ENCODE results near the gene ALDH1A2.
"Not testable (repeated sequence)": the region's sequence is repeated elsewhere in the genome, so short reads cannot be mapped to it uniquely, and the experiment has no call there.

Gene ALDH1A2

DNA sequence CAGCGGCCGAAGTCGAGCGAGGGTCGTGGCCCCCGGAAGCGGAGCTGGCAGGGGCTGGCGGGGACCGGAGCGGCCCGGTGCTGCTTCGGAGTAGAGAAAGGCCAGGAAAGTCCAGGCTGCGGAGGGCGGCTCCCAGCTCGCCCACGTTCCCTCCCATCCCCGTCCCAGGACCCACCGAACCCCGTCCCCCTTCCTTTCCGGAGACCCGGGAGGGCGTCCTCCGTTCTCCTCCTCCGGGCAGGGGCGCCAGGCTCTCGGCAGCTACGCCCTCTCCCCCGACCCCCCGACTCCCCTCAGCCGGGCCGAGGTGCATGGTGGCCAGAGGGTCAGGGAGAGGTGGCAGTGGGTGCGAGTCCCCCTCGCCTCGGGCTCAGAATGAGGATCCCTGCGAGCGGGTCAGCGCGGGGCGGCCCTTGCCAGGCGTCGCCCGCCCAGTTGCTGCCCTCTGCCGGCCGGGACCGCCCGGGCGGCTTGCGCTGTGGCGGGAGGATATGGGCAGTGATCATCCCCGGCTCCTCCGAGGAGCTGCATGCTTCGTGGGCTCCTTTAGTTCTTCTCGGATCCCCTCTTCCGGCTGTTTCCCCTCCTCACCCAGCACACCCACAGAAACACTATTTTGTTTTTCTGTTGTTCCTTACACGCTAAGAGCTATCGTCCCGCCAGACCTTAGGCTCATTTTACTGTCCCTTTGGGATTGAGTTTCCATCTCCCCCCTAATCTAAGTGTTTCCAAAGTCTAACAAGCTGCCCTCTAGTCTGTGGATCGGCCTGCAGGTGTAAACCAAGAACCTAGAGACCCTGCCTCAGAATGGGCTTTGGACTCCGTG lies 744 bp upstream of the ALDH1A2 start:
- DNase-seq, result peak in 1 of 2 donors; percentile 18

DNA sequence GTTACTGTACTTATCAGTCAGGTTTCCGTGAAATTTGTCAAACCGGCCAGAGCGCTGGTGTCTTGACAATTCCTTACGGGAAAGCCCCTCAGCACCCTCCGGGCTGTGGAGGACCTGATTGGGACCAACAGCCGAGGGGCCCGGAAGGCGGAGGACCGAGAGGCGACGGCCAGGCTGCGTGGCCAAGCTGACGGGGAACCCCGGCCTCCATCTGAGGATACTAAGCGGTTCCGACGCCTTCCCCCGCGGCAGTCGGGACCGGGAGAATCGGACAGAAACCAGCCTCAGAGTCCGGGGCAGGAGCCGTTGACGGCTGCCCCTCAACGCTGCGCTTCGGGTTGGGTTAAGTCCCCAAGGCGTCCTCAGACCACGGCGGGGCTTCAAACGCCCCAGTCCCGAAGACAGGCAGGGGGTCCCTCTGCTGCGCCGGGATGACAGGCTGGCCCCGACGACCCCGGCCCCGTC lies 499 bp downstream of the ALDH1A2 start:
- DNase-seq, result no peak

DNA sequence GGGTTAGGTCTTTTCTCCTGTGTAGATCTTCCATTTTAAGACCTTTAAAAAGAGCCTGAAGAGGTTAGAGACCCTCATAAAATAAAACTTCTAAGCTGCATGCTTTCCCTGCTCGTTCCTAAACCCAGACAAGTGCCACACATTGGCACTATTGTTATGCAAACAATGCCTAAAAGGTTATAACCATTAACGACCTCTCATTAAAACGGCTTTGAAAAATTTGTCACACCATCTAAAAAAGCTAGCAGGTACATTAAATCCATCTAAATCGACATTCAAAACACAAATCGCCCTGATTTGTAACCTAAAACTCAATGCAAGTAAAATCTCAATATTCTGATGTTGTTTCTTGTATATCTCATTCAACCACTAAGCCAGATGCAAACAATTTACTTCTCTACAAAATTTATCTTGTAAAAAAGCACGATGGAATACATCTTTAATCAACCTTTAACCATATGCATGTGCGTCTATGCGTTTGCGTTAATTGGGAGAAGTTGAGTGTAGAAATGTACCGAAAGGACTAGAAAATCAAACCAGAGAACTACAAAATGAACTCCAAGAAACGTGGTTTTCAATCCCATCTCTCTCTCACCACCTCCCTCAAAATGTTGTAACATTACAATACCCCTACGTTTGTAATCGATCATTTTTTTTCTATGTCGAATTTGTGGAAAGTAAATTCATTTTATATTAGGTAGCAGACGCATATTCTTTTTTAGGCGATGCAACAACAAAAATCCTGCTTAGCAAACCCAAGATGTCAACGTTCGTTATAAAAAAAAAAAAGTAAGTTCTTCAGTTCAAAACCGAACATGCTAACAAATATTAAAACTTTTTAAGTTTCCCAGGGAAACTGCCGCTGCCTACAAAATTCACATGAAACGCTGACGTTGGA lies 1.2 kb downstream of the ALDH1A2 start:
- no peak for DNase-seq

DNA sequence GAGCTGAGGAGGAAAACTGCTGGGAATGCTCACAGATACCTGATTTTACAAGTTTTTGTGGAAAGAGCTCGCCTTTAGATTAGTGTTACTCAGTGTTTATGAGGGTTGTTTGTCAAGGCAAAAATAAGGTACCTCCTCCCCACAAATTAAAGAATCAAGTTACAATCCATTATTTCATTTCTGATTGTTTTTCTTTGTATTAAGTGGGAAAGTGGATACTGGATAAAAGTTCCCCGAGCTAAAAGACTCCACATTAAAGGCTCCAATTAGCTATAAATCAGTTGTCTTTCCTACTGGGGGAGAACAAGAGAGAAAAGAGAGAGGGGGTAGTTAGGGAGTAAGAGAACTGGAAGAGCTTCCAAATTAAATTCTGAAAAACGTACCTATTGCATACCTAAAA lies 1.9 kb downstream of the ALDH1A2 start:
- DNase-seq, result no peak

DNA sequence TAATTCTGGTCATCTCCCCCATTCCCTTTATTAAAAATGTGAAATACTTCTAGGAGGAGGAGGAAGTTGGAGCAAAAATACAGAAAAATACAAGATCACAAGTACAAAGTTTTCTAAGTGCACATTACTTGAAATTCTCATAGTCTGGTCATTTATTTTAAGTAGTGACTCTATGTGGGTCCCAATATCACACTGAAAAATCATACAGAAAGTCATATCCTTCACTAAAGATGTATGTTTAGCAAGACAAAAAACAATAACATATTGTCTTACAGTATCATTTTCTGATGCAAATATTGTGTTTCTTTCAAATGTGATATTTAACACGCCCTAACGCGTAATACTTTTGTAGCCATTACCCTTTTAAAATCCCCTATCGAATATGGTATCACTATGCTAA lies 2.5 kb downstream of the ALDH1A2 start:
- no peak for DNase-seq

DNA sequence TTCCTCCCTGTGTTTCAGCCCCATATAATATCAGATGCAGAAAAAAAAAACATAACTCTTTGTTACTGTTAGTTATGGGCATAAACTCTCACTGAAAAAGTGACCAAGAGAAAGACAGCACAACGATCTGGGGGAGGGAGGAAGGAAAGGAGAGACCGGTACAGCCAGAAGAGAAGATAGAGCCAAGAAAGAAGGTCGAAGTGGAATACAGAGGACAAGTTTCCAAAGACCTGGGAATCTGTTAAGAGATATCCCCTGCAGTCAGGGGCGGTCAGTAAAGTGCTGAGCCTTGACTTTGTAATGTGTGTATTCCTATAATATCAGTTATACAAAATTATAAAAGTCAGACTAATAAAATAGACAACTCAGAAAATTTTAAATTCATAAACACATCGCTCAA lies 3.3 kb downstream of the ALDH1A2 start:
- DNase-seq, result no peak

DNA sequence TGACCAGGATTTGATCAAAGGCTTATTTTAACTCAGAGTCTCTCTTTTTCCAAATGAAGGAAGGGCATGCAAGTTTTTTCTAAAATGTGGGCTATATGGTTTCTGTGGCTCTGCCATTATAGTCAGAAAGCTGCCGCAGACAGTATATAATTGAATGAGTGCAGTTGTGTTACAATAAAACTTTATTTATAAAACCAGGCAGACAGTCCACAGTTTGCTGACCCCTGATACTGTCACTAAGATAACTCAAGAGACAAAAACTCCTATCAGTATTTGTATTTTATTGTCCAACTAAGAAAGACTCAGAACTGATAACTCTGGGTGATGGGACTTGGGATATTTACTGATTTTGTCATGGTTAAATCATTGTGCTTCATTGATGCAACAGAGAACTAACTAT lies 4.9 kb downstream of the ALDH1A2 start:
- no peak for DNase-seq

DNA sequence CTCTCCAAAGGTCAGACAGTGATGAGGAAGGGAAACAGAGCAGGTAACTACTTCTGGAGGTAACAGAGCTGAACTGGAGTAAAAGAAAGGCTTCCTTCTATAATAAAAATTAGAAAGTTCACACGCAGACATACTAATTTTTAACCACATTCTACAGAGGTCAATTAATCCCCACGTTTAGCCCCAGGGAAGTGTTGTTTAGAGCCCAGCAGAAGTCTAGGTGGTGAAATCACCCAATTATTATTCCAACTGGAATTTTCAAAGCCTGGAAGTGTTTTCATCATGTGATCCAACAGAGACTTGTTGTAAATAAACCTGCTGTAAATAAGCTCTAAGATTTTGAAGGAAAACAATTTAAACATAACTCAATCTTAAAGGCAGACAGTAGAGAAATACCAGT lies 6.8 kb downstream of the ALDH1A2 start:
- DNase-seq, result no peak

DNA sequence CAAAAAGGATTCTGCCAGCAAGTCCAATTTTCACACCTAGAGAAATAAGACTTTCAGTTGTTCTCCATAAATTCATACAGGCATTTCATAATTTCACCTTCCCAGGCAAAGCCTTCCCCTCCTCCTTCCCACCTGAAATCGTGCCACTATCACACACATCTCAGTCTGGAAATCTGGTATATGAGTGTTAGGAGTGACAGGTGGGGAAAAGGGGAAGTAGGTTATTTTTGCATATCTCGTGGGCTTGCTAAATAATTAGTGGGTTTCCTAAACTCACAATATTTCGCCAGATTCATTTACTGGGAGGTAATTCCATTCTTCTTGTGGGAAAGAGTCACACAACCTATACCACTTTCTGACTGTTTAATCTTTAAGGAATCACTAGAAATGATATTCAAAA lies 7.4 kb downstream of the ALDH1A2 start:
- no peak for DNase-seq

DNA sequence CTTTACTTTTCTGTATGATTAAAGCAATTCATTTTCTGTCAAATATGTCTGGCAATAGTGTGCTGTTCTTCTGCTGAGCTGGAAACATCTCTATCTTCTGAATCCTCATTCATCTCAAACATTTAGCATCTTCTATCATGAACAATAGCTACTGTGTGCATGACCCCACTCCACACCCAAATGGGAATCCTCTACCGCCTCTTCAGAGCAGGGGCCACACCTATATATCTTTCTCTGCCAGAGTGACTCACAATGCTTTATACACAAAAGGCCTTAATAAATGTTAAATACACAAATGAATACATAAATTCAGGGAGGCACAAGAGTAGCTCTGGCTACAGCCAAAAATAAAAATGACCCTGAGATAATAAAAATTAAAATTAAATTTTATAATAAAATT lies 8.0 kb downstream of the ALDH1A2 start:
- DNase-seq, result no peak

DNA sequence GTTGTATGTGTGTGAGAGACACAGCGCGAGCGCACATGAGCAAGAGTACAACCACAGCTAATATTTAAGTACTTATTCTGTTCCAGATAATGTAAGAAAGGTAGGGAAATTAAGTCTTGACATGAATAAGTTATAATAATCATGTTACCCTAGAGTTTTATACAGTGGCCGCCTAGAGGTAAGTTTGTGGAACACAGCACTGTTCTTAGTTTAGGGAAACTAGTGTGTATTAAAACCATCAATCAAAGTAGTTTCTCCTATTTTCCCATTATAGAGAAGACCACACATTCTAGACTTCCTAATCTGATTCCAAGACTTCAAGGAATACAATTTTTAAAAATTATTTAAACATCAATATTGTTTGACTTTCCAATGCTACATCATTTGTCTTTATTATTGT lies 9.5 kb downstream of the ALDH1A2 start:
- no peak for DNase-seq

DNA sequence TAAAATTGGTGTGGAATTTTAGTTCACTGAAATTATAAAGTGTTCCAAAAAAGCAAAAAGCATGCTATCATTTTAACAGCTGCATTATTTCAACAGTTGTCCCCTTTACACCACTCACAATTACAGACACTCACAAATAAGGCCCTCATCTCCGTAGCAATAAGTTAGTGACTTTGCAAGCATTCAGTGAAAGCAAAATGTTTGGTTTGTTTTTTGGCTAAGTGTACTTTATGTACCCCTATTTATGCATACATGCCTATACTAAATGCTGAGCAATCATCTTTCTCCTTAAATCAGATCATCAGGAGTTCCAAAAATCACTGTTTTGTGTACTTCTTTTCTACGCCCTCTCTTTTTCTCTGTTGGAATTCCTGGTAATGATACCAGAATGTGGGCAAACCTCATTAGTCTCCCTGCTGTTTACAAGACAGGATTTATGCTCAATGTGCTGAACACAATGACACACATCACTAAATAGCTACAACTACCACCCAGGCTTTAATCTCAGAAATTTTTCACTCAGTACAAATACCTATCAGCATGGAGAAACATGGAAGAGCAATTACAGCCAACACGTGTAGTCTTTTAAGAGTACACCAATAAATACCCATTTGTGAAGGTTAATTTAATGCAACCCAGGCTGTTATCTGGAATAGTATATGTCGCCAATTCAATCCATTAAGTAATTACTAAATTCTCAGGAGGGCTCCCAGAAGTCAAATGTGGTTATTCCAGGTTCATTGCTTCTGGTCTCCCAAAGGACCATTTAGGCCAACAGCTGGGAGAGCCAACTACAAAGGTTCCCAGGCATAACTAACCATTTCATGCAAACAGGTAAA lies 12.0 kb downstream of the ALDH1A2 start:
- DNase-seq, result no peak

DNA sequence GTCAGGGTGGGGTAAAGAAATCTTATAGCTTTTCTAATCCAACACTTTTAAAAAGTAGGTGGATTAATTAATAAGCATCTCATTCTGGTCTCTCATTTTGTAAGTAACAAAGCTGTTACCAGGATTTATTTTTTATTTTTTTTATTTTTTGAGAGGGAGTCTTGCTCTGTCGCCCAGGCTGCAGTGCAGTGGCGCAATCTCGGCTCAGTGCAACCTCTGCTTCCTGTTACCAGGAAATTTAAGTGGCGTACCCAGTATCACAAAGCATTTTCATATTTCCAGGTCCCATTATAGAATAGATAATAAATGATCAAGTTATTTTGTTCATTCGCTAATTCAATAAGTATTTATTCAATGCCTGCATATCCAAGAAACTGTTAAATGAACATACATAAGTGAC lies 13.2 kb downstream of the ALDH1A2 start:
- DNase-seq, result no peak

DNA sequence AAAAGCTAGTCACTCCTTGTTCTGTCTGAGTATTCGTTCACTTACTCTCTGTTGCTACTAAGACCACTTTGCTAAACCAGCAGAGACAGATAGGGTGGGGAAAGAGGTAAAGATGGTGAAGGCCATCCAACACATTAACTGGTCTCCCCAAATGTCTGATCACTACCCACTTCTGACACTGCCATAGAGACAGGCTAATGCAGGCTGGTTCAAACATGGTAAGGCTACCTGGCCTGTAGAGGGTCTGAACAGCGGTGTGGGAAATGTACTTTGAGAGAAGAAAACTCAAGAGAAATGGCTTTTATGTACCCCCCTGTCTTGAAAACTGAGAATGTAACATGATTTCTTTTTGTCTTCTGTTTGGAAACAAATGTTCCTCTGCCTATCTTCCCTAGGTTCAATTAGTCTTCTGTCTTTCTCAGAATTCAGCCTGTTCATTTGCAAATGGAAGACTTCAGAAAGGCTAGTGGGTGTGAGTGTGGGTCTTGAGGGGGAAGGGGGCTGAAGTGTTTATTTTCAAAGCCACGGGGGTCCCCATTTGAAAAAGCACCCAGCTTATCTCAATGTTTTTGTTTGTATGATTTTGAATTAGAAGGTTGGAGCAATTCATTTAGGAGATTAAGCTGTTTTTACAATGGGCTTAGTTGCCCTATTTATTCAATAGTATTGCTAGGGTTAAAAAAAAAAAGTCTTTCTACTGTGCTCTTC lies 15.8 kb downstream of the ALDH1A2 start:
- DNase-seq, result no peak

DNA sequence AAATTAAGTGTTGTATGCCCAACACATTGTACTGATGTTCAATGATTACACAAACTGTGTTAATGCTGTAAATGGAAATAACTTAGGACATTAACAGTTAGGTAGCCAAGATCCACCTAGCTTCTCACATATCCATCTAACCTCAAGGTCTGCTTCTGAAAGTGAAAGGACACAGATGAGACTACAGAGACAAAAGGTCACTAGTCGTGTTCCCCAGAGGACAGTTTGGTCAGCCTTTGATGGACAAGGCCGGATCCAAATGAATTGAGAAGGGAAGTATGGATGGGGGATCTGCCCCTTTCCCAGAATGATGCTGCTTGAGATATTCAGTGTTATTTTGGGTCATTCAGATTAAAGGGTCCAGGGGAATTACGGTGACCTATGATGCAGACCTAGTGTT lies 17.2 kb downstream of the ALDH1A2 start:
- DNase-seq, result no peak

DNA sequence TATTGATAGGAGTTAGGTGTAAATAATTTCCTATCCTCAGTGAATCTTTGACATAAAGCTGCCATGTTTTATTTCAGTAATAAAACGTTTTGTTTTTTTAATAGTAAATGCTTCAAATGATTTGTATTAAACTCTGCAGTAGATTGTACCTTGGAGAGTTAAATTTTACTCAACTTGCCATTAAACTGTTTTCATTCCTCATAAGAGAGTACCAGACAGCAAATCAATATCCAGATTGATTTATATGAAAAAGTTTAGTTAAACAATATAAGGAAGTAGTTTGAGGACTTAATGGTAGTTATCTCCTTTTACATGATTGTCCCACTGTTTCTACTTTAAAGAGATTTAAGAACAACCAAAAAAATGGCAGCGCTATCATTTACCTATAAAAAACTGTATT lies 18.4 kb downstream of the ALDH1A2 start:
- no peak for DNase-seq

DNA sequence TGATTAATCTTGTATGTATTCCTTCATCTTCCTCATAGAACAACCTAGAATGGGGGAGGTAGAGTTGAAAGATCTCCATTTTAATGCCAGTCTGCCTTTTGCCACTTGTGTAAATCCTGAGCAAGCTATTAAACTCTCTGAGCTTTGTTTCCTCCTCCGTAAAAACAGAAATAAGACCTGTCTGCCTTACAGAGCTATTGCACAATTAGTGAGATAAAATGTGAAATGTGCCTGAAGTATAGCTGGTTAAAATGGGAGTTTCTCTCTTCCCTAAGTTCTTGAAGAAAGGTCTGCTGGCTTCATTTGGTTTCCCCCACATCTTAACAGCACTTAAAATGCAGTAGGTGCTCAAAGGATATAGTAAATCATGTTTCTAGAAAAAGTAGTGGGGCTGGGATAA lies 19.0 kb downstream of the ALDH1A2 start:
- no peak for DNase-seq

DNA sequence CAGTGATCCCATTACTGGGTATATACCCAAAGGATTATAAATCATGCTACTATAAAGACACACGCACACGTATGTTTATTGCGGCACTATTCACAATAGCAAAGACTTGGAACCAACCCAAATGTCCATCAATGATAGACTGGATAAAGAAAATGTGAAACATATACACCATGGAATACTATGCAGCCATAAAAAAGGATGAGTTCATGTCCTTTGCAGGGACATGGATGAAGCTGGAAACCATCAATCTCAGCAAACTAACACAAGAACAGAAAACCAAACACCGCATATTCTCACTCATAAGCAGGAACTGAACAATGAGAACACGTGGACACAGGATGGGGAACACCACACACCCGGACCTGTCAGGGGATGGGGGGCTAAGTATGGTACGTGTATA lies 20.1 kb downstream of the ALDH1A2 start:
- not testable (repeated sequence) for DNase-seq

DNA sequence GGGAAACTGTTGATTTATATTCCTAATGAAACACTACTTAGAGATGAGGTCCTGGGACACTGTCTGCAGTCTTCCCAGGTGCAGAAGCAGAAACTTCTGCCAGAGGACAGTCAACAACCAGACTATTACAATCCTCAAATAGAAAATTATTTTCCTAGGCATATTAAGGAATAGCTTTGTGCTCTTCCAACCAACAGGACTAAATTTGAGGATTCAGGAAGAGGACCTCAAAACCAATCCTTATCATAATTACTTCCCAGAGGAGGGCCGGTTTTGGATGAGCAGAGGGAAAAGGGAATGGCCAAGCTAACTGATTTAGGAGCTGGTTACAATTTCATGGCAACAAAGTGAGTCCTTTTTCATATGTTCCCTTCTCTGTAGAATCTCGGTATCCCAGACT lies 21.0 kb downstream of the ALDH1A2 start:
- DNase-seq, result no peak

DNA sequence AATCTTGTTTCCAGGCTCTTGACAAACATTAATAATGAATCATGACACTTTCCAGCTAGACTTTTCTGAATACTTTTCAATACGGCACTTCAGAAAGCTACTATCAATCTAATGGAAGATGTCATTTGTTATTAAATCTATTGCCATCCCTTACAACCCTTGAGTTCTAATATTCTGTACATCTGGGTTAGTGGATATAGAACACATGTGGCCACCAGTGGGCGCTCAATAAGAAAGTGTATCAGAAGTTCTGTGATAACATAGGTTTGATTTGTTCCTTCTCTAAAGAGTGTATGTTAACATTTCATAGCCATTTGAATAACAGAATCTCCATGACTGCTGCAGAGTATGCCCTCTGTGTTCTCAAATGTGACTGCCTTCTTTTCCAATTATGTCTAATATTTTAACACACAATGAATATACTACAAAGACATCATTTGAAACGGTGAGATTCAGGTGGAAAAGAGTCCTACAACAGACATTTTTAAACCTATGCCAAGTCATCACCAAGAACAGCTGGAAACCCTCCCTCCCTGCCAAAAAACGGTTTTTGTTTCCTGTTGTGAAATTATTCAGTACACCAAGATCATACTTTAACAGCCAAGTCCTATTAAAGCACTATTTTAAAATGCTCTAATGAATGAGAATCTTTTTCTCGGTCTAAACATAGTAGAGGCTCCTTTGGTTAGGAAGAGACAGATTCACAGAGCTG lies 22.2 kb downstream of the ALDH1A2 start:
- DNase-seq, result peak; percentile 14 to 26

DNA sequence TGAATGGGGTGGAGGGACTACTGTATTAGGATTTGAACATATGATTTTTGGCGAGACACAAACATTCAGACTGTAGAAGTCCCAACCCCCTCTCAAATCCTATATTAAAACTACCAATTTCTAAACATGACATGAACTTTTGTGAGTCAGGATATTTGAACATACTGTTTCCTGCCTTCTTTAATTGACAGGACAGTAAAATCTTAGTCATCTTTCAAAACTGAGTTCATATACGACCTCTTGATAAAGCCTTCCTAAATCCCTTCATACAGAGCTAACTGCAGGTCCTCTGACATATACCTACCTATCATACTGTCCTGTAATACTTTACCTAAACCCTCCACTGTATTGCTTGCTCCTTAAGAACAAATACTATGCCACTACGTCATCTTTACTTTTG lies 23.5 kb downstream of the ALDH1A2 start:
- DNase-seq, result no peak

DNA sequence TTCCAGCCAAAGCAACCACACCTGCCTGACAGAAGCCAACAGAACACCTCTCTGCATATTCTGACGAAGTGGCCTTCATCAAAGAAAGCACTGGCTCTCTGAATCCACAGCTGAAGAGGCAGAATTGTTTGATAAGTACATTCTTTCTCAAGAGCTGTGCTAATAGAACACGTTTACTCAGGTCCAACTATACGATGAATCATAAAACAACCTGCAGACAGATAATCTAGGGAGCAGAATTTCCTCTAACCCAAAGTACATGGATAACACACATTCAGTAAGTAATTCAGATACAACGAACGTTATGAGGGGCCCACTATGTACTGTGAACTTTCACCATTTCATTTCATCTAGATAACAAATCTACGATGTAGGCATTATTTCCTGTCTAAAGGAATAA lies 25.4 kb downstream of the ALDH1A2 start:
- no peak for DNase-seq
